Measurements from ENCODE around the gene CACNA1G.

- no peak for TF ChIP-seq CTCF (IDR thresholded peaks at IDR 0.05; ENCODE audit: borderline replicate concordance, extremely low read depth, low read length, poor library complexity, severe bottlenecking)
- no peak for TF ChIP-seq EZH2 (IDR thresholded peaks at IDR 0.05; ENCODE audit: borderline replicate concordance, low read depth, low read length, severe bottlenecking)
These were observed 27.1 kb downstream of the CACNA1G start for GRCh38 chr17:50587571-50587970.
